NOMO-1 treated with DMSO at 0.1 percent for 48 hours (cell line): ENCODE data around the gene CD180.
A peak's percentile ranks its signal among the peaks of the same experiment; 100 is the strongest.

Source experiments
- DNase-seq: peaks from one replicate; lab custom pipeline; 2025; ENCODE audit not compliant: unreplicated experiment; lab: John Stamatoyannopoulos, UW

The CD180 gene

DNA sequence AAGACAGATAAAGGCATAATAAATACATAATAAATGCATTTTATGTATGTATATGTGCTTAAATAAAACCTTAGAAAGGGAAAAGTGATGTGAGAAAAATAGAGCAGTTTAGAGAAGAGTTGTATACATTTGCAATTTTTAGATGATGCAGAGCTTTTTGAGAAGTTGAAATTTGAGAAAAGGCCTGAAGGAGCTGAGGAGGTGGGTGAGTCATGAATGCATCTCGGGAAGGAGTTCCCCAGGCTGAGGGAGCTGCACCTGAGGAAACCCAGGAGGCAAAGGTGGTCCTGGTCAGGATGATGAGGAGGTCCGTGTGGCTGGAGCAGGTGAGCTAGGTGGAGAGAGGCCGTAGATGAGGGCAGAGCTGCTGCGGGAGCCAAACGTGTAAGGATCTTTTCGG lies 17.4 kb upstream of the CD180 start:
- DNase-seq, result no peak

DNA sequence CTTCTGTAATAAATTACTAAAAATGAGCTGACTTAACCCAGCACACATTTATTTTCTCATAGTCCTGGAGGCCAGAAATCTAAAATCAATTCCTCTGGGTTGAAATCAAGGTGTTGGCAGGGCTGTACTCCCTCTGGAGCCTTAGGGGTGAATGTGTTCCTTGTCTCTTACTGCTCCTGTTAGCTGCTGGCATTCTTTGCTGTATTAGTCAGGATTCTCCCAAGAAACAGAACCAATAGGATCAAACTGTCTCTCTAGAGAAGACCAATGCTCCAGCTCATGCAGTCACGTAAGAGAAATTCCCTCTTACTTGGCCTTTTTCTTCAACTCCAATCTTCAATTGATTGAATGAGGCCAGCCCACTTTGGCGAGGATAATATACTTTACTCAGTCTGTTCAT lies 15.3 kb upstream of the CD180 start:
- no peak for DNase-seq

DNA sequence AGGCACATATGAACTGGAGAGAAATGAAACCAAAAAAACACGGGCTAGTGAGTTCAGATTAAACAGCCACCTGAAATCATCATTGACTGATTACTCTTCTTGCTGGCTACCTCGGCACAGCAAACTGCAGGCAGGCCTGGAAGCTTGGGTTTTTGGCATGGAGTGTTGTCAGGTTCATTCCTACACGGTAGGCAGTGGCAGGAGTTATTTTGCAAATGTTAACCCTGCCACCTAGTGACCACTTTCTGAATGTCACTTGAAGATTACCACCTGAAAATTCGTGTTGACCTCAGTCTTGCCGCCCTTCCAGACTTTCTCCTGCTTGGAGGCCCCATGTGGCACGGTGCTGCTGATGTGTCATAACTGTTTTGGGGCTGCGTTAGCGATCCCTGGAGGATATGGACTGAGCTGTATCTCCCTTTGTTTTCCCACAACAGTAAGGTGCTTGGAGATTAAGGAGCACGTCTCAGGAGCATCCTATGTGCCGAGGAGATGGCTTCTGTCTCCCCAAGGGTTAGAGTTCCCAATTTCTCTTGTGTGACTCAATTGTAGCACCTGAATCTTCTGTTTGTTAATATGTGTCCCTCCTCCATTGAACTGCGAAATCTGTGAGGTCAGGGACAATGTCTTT lies 12.7 kb upstream of the CD180 start:
- peak; percentile 74 for DNase-seq

DNA sequence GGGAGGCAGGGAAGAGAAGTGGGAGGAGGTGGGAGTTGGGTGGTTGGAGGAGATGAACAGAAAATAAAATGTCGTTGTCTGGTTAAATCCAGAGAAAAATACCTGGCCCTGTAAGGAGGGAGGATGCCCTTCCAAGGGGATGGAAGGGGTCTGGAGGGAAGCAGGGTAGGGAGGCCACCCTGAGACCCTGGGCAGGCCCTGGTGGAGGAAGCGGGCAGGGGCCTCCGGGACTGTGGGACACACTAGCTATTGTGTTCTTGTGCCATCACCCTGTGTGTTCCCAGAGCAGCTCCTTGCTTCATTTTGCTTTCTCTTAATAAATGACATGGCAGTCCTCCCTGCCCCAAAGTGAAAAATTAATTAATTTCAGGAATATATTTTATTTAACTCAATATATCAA lies 11.8 kb upstream of the CD180 start:
- no peak for DNase-seq

DNA sequence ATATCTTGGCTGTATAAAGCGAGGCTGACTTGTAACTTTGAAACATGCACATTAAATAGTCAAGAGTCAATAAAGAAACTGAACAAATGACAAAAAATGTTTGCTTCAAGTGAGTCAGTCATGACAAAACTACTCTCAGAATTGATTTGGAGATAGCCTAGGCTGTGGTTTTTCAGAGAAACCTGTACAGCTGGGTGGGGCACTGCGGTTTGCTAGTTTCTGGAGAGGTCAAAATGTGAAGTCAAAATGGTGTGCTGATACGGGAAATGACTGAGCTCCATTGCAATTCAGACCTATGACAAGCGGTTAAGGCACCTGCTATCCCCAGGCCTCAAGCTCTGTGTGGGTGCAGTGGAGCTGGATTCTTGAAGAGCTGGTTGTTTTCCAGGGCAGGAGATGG lies 10.3 kb upstream of the CD180 start:
- DNase-seq, result peak; percentile 93

DNA sequence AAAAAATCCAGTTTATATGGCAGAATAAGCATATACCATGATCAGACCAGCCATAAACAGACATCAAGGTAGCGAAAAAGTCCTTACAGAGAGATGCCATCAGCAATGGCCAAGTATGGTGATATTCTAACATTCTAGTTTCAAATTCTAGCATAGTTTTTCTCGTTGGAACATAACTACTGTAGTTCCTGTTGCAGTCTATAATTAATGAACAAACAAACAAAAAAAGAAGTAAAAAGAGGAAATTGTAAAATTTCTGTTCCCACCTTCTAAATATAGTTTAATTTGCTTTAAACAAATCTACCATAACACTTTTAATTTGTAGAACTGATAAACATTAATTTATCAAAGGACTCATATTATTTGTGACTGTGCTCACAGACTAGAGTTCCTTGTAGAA lies 9.9 kb upstream of the CD180 start:
- DNase-seq, result peak; percentile 40

DNA sequence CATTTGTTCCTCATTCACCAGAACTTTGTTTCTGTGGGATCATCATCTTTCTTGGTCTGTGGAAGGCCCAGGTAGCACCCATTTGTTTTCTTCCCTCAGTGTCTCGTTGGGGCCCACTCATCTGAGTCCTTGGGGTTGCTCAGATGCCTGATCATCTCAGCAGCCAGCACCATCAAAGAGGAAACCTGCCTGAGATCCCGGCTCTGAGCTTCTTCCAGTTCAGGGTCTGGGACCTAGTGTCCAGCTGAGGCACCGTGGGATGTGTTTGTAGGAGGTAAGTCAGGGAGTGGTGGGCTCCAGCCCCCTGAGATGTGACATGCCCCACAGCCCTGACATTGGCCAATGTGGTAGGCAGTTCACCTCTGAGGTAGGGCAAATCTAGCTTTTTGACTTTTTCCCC lies 9.4 kb upstream of the CD180 start:
- no peak for DNase-seq

DNA sequence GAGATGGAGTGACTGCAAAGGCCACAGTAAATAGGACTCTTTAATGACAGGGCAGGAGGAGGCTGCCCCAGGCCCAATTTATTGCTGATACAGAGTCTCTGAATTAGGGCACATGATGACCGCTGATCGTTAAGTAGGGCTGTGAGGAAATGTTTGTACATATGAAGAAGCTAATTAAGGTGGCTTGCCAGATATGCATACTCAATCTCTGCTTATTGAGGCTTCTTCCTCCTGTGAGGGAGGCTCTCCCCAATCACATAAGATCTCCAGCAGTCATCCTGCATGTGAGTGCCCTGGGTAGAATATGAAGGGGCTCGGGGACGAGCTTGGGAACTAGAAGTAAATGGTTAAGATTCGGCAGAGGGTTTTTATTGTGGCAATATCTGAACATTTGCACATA lies 8.2 kb upstream of the CD180 start:
- DNase-seq, result peak; percentile 48

DNA sequence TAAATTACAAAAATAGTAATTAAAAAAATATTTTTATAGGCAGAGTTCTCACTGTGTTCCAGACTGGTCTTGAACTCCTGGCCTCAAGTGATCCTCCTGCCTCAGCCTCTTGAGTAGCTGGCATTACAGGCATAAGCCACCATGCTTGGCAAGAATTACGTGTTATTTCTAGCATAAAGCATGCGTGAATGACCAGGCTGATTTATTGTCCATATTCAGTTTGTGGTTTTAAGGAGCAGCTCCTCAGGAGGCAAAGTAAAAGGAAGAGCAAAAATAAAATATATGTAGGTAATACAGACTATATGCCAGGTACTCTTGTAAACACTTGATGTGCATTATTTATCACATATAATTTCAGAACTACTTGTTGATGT lies 7.1 kb upstream of the CD180 start:
- no peak for DNase-seq

DNA sequence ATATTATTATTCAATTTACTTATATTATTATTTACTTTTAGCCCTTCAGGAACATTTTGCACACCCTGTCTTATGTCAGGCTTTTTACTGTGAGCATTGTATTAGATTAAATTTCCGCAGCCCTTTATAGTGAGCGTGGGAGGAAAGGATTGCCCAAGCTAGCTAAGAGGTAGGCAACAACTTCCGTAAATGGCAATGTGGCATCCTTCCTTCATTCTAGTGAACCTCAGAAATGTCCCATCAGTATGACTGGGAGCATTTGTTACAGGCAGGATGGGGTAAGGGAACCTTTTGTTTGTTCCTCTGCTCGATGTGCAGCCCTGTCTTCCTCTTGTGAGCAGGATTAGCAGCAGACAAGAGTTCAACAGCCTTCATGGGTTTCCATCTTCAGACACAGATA lies 6.2 kb upstream of the CD180 start:
- DNase-seq, result peak; percentile 87

DNA sequence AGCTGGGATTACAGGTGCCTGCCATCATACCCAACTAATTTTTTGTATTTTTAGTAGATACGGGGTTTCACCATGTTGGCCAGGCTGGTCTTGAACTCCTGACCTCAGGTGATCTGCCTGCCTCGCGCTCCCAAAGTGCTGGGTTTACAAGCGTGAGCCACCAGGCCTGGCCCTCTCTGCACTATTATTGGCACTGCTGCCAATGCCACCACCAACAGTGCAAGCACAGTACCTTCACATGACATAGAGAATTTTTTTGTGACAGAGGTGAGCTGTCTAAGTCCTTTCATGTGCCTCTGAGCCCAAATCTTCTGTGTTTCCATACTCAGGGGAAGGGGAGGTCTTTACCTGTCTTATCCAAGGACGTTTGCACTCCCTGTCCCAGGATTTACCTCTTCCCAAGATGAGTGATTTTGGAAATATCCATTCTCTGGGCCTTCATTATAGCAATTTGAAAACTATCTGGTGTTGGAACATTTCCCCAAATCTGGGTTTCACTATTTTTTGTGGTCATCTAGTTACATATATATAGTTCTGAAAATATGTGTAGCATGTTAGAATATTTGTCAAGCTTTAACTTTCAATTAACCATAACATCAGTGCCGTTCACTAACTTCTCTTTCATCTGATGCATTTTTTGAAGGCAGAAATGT lies 5.4 kb upstream of the CD180 start:
- no peak for DNase-seq

DNA sequence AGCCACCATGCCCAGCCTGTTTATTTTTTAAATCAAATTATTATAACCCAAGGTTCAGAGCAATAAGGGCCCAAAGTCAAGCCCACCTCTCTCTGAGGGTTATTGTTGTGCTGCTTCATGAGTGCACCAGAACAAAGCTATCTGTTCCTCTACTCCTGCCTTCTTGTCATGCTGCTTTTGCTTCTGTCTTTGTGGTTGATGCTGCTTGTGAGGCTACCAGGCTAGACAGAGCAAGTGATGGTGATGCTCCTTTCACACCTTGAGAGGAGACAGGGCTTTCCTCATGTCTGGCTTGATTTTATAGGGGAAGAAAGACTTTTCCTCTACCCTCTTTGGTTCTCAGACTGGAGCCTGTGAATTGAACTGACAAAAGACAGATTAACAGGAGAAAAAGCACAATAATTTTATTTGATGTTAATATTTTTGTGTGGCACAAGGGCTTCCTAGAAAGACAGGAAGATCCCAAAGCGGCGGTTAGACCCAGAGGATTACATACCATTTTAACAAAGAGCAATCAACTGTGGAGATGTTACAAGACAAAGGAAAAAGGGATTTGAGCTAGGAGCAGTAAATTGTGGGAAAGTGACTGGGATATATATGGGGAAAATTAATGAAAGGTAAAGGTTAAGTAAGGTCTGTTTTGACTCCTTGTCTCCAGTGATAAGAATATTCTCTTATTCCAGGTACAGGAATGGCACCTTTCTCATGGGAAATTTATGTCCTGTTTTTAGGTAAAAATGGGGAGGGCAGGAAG lies 4.4 kb upstream of the CD180 start:
- no peak for DNase-seq

DNA sequence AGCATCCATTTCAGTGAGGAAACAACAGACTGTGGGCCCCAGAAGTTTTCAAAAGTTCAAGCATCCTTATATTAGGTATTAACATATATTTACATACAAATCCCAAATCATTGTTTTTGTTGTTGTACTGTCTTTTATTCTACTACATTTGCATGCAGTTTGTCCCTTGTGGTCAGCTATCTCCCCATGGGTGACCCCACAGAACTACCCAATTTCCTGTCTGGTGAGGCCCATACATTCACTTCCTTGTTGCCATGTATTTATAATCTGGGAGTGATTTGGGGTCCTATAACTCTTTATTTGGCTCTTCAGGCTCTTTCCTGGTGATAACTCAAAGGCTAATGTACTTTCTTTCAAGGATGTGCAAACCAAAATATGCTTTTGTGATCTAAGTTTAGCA lies 3.3 kb upstream of the CD180 start:
- no peak for DNase-seq

DNA sequence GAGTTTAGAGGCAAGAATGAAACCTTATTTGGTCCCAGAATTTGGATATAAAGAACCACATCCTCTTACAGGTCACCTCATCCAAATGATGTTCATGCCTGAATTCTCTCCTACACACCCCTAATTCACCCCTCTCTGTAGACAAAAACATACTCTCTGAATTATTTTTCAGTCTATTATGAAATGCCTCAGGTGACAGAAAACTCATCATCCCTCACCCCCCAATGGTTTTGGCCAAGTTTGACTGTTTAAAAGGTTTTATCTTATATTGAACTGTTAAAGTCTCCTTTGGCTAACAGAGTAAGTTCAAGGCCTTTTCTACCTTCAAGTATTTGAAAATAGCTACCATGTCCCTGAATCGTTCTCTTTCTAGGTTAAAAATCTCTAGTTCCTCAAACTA lies 2.3 kb upstream of the CD180 start:
- DNase-seq, result peak; percentile 34

DNA sequence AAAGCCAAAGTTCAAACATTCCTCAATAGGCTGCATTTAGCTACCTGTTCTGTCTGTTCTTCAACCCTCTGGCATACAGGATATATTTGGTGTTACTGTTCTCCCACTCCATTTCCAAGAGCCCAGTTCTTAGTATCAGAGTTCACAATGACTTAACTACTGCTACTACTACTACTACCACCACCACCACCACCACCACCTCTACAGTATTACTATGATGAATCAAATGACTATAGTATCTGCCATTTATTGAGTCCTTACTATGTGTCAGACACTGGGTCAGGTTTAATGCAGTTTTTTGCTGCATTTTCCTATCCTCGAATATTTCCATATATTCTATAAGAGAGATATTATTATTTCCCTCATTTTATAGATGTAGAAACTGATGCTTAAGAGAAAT lies 937 bp upstream of the CD180 start:
- DNase-seq, result no peak

DNA sequence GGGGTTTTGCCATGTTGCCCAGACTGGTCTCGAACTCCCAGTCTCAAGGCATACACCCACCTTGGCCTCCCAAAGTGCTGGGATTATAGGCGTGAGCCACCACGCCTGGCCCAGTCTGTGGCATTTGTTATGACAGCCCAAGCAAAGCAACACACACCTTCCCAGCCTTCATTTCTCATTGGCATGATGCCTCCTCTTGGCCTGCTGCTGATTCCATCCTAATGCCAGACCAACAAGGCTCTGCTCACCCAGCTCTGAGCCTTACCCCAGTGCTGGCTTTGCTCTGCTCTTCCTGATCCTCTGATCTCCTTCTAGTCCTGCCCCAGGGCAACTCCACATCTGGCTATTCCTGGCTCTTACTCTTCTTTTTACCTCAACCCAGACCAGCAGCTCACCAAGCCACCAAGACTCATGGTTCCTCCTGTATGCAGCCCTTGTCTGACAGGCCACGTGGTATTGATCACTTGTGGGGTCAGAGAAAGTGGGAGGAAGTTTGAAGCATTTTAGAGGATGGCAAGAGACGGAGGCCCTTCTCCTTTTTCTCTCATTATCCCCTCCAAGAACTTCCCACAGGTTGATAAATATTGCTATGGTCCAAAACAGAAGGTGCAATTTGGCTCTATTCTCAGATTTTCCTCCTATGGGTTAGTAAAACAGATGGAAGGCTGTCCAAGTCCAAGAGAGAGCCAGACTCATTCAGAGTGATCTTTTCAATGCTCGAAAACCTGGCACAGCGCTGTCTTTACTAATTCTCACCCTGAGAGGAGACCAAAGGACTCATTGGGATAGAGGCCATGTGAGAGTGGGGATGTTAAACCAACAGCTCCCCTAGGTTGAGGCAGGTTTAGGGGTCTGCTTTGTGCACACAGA lies 958 bp downstream of the CD180 start:
- DNase-seq, result peak; percentile 47

DNA sequence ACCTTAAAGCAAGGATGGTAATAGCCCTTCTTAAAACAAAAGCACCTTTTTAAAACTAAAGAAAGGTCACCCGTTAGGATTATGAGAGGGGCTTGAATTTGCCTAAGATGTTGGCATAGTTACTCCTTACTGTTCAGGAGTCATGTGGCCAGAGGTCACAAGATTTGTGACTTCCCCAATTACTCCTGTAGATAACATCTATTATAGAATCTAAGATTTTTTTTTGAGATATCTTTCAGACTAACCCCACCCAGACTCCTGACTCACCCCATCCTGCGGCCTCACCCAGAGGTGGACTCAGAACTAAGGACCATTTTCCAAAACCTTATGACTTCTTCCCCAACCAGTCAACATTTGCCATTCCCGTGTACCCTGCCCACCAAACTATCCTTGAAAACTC lies 2.4 kb downstream of the CD180 start:
- DNase-seq, result peak; percentile 30

DNA sequence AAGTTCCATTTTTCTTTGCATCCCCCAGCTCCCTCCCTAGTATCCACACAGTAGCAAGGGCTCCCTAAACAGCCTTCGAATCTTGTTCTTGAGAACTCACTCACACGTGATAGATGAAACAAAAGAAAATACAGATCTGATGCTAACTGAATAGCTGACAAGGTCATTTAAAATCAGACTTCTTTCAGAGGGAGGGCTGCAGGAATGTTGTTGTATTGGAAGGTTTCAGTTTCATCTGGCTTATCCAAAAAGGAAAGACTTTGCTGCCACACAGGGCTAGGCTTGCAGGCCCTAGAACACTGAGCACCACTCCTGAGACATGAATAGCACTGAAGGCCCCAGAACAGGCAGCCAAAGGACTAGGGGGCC lies 3.2 kb downstream of the CD180 start:
- DNase-seq, result no peak

DNA sequence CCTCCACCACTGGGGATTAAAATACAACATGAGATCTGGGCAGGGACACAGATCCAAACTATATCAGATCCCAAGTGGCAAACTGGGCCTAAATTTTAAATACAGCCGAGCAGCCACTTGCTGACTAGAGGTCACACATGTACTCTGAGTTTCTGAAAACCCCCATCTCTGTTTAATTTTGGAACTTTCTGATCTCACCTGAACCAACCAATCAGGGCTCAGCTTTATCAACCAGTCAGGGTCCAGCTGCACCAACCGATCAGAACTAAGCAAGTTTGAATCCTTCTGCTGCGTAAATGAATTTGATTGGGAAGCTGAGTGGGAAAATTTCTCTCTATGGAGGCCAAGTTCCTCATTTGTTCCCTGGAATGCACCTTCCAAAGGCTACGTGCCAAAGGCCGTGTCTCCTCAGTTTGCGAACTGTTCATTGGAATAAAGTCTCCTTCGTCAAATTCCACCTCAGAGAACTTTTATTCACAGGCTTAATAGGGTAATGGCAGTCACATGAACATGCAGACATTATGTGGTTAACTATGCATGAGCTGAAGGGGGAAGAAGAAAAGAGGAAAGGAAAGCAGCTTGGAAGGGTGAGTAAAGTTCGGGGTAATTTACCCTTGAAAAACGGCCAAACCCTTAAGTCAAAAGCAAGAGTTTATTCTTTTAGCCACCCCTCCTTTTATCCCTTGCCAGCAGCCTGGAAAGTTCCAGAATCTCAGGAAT lies 3.7 kb downstream of the CD180 start:
- DNase-seq, result peak; percentile 96

DNA sequence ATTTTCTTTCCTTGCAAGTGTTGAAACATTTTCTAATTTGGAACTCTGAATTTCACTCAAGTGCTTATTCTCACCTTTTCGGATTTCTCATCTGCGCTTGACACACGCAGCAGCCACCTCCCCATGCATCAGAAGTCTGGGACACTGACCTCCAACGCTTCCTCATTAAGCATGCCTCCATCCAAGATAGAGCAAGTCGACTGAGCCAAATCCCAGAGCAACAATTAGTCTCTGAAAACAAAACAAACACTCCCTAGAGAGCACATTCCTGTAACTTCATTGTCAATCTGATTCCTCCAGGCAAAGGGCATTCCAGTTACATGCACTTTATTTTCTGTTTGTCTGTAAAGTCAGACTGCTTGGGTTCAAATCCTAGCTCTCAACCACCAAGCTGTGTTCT lies 5.7 kb downstream of the CD180 start:
- DNase-seq, result no peak

DNA sequence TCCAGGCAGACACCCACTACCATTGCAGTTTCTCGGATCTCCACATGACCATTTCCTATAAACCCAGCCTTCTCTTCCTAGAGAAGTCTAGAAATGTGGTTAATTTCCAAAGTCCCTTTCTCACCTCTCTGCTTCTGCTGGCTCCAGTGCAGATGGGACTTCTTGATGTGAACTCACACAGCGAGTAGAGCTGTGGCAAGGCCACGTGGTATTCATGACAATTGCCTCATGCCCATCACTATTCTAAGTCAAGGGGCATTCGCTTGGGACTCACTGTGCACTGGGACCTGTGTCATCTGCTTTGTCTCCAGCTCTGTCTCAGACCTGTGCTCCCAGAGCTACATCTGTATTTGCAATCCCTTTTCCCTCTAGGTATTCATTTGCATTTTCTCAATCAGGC lies 6.2 kb downstream of the CD180 start:
- no peak for DNase-seq
